Measurements from ENCODE around the gene MADD. TPM values are rescaled to one million over a fixed set of nuclear protein-coding genes. Genes with fewer than 3 reads are reported as not detected.
"Not testable (repeated sequence)": the region's sequence is repeated elsewhere in the genome, so short reads cannot be mapped to it uniquely, and the experiment has no call there.

MADD gene
- total RNA-seq, 2 donors from 2014 or later, result 22.8 to 41.2 TPM

DNA sequence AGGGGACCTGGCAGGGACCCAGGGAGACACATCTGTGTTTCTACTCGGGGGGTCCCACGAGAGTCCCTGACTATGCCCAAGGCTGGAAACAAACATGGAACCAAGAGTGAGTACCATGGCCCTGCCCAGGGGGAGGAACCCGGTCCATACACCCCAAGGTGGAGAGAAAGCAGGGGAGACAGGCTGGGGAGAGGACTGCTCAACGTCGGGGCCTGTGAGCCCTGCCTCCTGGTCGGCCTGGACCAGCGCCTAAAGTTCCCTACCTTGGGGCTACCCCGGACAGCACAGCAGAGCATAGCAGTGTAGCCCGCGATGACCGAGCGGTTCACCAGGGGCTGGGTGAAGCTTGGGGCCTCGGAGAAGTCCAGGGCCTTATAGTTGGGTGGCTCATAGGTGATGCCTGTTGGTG lies 62.4 kb downstream of the MADD start:
- no peak overlapping the region for H3K4me3 ChIP-seq
- no peak for TF ChIP-seq POLR2A (IDR thresholded peaks at IDR 0.05)
- TF ChIP-seq CTCF (IDR thresholded peaks at IDR 0.05), result no peak
- intact Hi-C loops (cut with DNase I), result no loop called here
- no peak overlapping the region for H3K27ac ChIP-seq
- DNase-seq (no peak), ATAC-seq (no peak)
- no peaks in the 10 kb centered on the region for H3K4me1 ChIP-seq
- H3K9me3 ChIP-seq, result no peaks in the 10 kb centered on the region
- peaks cover 0 to 8% of the 10 kb centered on the region in 2 donors for H3K36me3 ChIP-seq (replicated peaks in 1 of 2; ENCODE audit: insufficient read depth in 1 of 2, low read depth in 2 of 2)
- WGBS, 2 donors, result 76 to 80% methylated on average over 13 of the region's 13 CpGs
- H3K27me3 ChIP-seq, result no peaks in the 10 kb centered on the region

GRCh38 chr11:47332791-47333525 lies 63.0 kb downstream of the MADD start:
- Histone ChIP-seq H3K4me1 (no peaks in the 10 kb centered on the region), H3K9me3 (no peaks in the 10 kb centered on the region), H3K27ac (no peak overlapping the region), H3K36me3 (replicated peaks in 1 of 2; ENCODE audit: insufficient read depth in 1 of 2, low read depth in 2 of 2) (peaks cover 0 to 5% of the 10 kb centered on the region in 2 donors), H3K4me3 (no peak overlapping the region), H3K27me3 (no peaks in the 10 kb centered on the region)
- 86 to 89% methylated on average over 7 to 16 of the region's 20 CpGs for WGBS, 2 donors
- no peak for DNase-seq
- no peak for TF ChIP-seq POLR2A (IDR thresholded peaks at IDR 0.05)
- no peak for TF ChIP-seq CTCF (IDR thresholded peaks at IDR 0.05)
- intact Hi-C loops (cut with DNase I), result no loop called here
- no peak for ATAC-seq

- DNase-seq (no peak), ATAC-seq (no peak)
- H3K4me1 ChIP-seq, result no peaks in the 10 kb centered on the region
- intact Hi-C loops (cut with DNase I), result no loop called here
- TF ChIP-seq CTCF (IDR thresholded peaks at IDR 0.05) (no peak), POLR2A (IDR thresholded peaks at IDR 0.05) (no peak)
- no peaks in the 10 kb centered on the region for H3K27me3 ChIP-seq
- WGBS, 2 donors, result 91% methylated on average over 14 of the region's 14 CpGs; no CpG with 5 or more reads in 1 of the 2 donors
- H3K27ac ChIP-seq, result no peak overlapping the region
- H3K36me3 ChIP-seq (replicated peaks in 1 of 2; ENCODE audit: insufficient read depth in 1 of 2, low read depth in 2 of 2), result peaks cover 0 to 5% of the 10 kb centered on the region in 2 donors
- H3K4me3 ChIP-seq, result no peak overlapping the region
- H3K9me3 ChIP-seq, result no peaks in the 10 kb centered on the region
Observed at GRCh38 chr11:47333526-47333845, 63.6 kb downstream of the MADD start.

DNA sequence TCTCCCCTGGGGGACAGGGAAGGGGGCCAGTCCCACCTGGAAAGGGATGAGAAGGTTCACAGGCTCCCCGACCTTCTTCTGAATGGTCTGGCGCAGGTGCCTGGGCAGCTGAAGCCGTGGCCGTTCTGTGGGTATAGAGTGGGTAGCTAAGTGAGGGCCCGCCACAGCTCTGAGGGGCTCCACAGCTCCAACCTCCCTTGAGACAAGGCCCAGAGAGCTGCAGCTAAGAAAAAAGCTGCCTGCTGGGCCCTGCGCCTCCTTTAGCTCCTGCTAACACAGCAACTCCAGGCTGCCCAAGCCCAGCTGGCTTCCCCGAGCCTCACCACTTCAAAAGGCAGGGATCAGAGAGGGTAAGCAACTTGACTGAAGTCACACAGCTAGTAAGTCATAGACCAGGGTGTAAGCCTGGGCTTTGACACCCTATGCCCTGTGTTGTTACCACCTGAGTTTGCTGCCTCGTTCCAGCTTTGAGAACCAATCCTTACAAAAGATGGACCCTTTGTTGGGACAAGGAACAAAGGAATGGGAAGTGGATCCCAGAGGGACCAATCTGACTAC lies 64.0 kb downstream of the MADD start:
- 77 to 85% methylated on average over 6 to 8 of the region's 8 CpGs for WGBS, 2 donors

GRCh38 chr11:47334699-47335411 lies 64.9 kb downstream of the MADD start:
- intact Hi-C loops (cut with DNase I), result loop anchor here (5.0 kb wide), 1 partner anchor 58 kb away; no protein-coding TSS in a partner anchor
- H3K36me3 ChIP-seq (replicated peaks in 1 of 2; ENCODE audit: insufficient read depth in 1 of 2, low read depth in 2 of 2); H3K4me1 ChIP-seq; DNase-seq; H3K9me3 ChIP-seq; H3K27ac ChIP-seq; H3K27me3 ChIP-seq; H3K4me3 ChIP-seq; ATAC-seq: not testable (repeated sequence)
- WGBS, 2 donors, result 92 to 97% methylated on average over 4 to 15 of the region's 16 CpGs

More for the DNA sequence above, 64.0 kb downstream of the MADD start:
- DNase-seq, result no peak
- no peak overlapping the region for H3K4me3 ChIP-seq
- TF ChIP-seq CTCF (IDR thresholded peaks at IDR 0.05) (no peak), POLR2A (IDR thresholded peaks at IDR 0.05) (no peak)
- H3K27me3 ChIP-seq, result no peaks in the 10 kb centered on the region
- peaks cover 0 to 4% of the 10 kb centered on the region in 2 donors for H3K36me3 ChIP-seq (replicated peaks in 1 of 2; ENCODE audit: insufficient read depth in 1 of 2, low read depth in 2 of 2)
- intact Hi-C loops (cut with DNase I), result no loop called here
- ATAC-seq, result no peak
- no peak overlapping the region for H3K27ac ChIP-seq
- no peaks in the 10 kb centered on the region for H3K9me3 ChIP-seq
- H3K4me1 ChIP-seq, result no peaks in the 10 kb centered on the region
